ENCODE measurements around the gene MYCBP2. TPM values are rescaled to one million over a fixed set of nuclear protein-coding genes. Genes with fewer than 3 reads are reported as not detected.

MYCBP2 gene
- total RNA-seq, 1 experiment from 2014 or later, result 55.6 TPM

- no peaks in the 10 kb centered on the region for H3K4me1 ChIP-seq (replicated peaks; ENCODE audit: insufficient read depth)
- H3K9me2 ChIP-seq (ENCODE audit: insufficient read depth), result no peaks in the 10 kb centered on the region
- H3K27me3 ChIP-seq (ENCODE audit: insufficient read depth, low read depth), result no peaks in the 10 kb centered on the region
- H3K36me3 ChIP-seq (ENCODE audit: low read depth), result peaks cover 13% of the 10 kb centered on the region; the same call in 1 of the 2 replicates
- intact Hi-C loops (cut with micrococcal nuclease; ENCODE audit: unreplicated experiment), result no loop called here
- no peak overlapping the region for H3K4me2 ChIP-seq
- H4K20me1 ChIP-seq (ENCODE audit: insufficient read depth), result no peaks in the 10 kb centered on the region
- no peaks in the 10 kb centered on the region for H3K79me2 ChIP-seq (ENCODE audit: low read depth)
- H3K27ac ChIP-seq, result no peak overlapping the region
- H3F3A ChIP-seq (ENCODE audit: insufficient read depth, low read depth), result no peaks in the 10 kb centered on the region
- H3K4me3 ChIP-seq, result no peak overlapping the region
- no peaks in the 10 kb centered on the region for H3K9me3 ChIP-seq (ENCODE audit: insufficient read depth, low read depth)
- DNase-seq, result no peak
- ChIA-PET CTCF (no interaction called here), POLR2A (ENCODE audit: unreplicated experiment) (no interaction called here)
- TF ChIP-seq CTCF (conservative IDR thresholded peaks at IDR 0.05) (no peak), EZH2 (IDR thresholded peaks at IDR 0.05; ENCODE audit: low read depth) (no peak)
- BruUV-seq (replicated peaks), result no TSS peak
- H2AFZ ChIP-seq, result no peak overlapping the region
These were observed 158.7 kb downstream of the MYCBP2 start for GRCh38 chr13:77168237-77168636.

- Histone ChIP-seq H3K4me1 (replicated peaks; ENCODE audit: insufficient read depth) (no peaks in the 10 kb centered on the region), H3K79me2 (ENCODE audit: low read depth) (no peaks in the 10 kb centered on the region), H3K36me3 (ENCODE audit: low read depth) (0 out of 2 replicates have a peak, but pooled peaks cover 7% of the 10 kb centered on the region), H3F3A (ENCODE audit: insufficient read depth, low read depth) (no peaks in the 10 kb centered on the region), H3K9me2 (ENCODE audit: insufficient read depth) (no peaks in the 10 kb centered on the region), H3K4me2 (no peak overlapping the region), H3K9me3 (ENCODE audit: insufficient read depth, low read depth) (no peaks in the 10 kb centered on the region), H2AFZ (no peak overlapping the region), H3K27me3 (ENCODE audit: insufficient read depth, low read depth) (no peaks in the 10 kb centered on the region), H3K4me3 (no peak overlapping the region), H3K27ac (no peak overlapping the region), H4K20me1 (ENCODE audit: insufficient read depth) (no peaks in the 10 kb centered on the region; the same call in 1 of the 2 replicates)
- TF ChIP-seq EZH2 (IDR thresholded peaks at IDR 0.05; ENCODE audit: low read depth) (no peak), CTCF (conservative IDR thresholded peaks at IDR 0.05) (no peak)
- ChIA-PET CTCF (no interaction called here), POLR2A (ENCODE audit: unreplicated experiment) (no interaction called here)
- no TSS peak for BruUV-seq (replicated peaks)
- DNase-seq, result no peak
- intact Hi-C loops (cut with micrococcal nuclease; ENCODE audit: unreplicated experiment), result no loop called here
These were observed 176.2 kb downstream of the MYCBP2 start for GRCh38 chr13:77150651-77151050.

GRCh38 chr13:77143431-77143830 lies 183.5 kb downstream of the MYCBP2 start:
- POLR2A ChIA-PET (ENCODE audit: unreplicated experiment), result no interaction called here
- Histone ChIP-seq H2AFZ (no peak overlapping the region), H3K27ac (peak overlapping the region; percentile 63), H4K20me1 (ENCODE audit: insufficient read depth) (no peaks in the 10 kb centered on the region), H3K4me1 (replicated peaks; ENCODE audit: insufficient read depth) (peaks cover 16% of the 10 kb centered on the region), H3K9me3 (ENCODE audit: insufficient read depth, low read depth) (no peaks in the 10 kb centered on the region), H3K27me3 (ENCODE audit: insufficient read depth, low read depth) (no peaks in the 10 kb centered on the region), H3K36me3 (ENCODE audit: low read depth) (peaks cover 18% of the 10 kb centered on the region; the same call in 1 of the 2 replicates), H3K4me2 (peak overlapping the region; percentile 15), H3K79me2 (ENCODE audit: low read depth) (no peaks in the 10 kb centered on the region), H3F3A (ENCODE audit: insufficient read depth, low read depth) (peaks cover 19% of the 10 kb centered on the region; the same call in 1 of the 2 replicates), H3K9me2 (ENCODE audit: insufficient read depth) (no peaks in the 10 kb centered on the region), H3K4me3 (no peak overlapping the region)
- no TSS peak for BruUV-seq (replicated peaks)
- no peak for TF ChIP-seq EZH2 (IDR thresholded peaks at IDR 0.05; ENCODE audit: low read depth)
- CTCF ChIA-PET, result interaction anchor here (0.7 kb wide), 1 partner anchor 712 kb away, joined by 3 read pairs; no protein-coding TSS in a partner anchor
- intact Hi-C loops (cut with micrococcal nuclease; ENCODE audit: unreplicated experiment), result no loop called here
- DNase-seq, result peak in 1 of 2 experiments; percentile 94

GRCh38 chr13:77139306-77139705 lies 187.6 kb downstream of the MYCBP2 start:
- Histone ChIP-seq H3K4me3 (no peak overlapping the region), H3K79me2 (ENCODE audit: low read depth) (no peaks in the 10 kb centered on the region), H3K27me3 (ENCODE audit: insufficient read depth, low read depth) (no peaks in the 10 kb centered on the region), H3K36me3 (ENCODE audit: low read depth) (peaks cover 6% of the 10 kb centered on the region; the same call in 1 of the 2 replicates), H3K9me3 (ENCODE audit: insufficient read depth, low read depth) (no peaks in the 10 kb centered on the region), H3F3A (ENCODE audit: insufficient read depth, low read depth) (peaks cover 16% of the 10 kb centered on the region; the same call in 1 of the 2 replicates), H2AFZ (no peak overlapping the region), H3K9me2 (ENCODE audit: insufficient read depth) (no peaks in the 10 kb centered on the region), H3K27ac (no peak overlapping the region), H3K4me1 (replicated peaks; ENCODE audit: insufficient read depth) (peaks cover 15% of the 10 kb centered on the region), H4K20me1 (ENCODE audit: insufficient read depth) (no peaks in the 10 kb centered on the region), H3K4me2 (no peak overlapping the region)
- intact Hi-C loops (cut with micrococcal nuclease; ENCODE audit: unreplicated experiment), result no loop called here
- TF ChIP-seq CTCF (conservative IDR thresholded peaks at IDR 0.05) (no peak), EZH2 (IDR thresholded peaks at IDR 0.05; ENCODE audit: low read depth) (no peak)
- ChIA-PET POLR2A (ENCODE audit: unreplicated experiment) (no interaction called here), CTCF (no interaction called here)
- no TSS peak for BruUV-seq (replicated peaks)
- no peak for DNase-seq
